CD4-positive, alpha-beta T cell (primary cell): ENCODE results near the gene PTPRO. TPM values are rescaled to one million over a fixed set of nuclear protein-coding genes. Genes with fewer than 3 reads are reported as not detected.
A peak's percentile ranks its signal among the peaks of the same experiment; 100 is the strongest.

Source experiments
- ATAC-seq: fragments of 200-7000 bp; cut with Tn5 transposase; one replicate; pipeline ENCODE4 v1.10.0; 2022; ENCODE audit warnings: mild to moderate bottlenecking; ENCODE audit not compliant: poor library complexity
- CTCF ChIA-PET: fragments of 350-600 bp; sonication (Branson Sonifier 250); formaldehyde crosslinking; loops from one replicate; lab custom pipeline; 2021; ENCODE audit warnings: antibody characterized with exemption, inconsistent platforms; lab: Charles Lee
- POLR2A ChIA-PET: fragments of 350-600 bp; sonication (Branson Sonifier 250); formaldehyde crosslinking; loops from one replicate; lab custom pipeline; 2021; ENCODE audit warnings: antibody characterized with exemption, inconsistent platforms; lab: Charles Lee
- DNase-seq, 14 experiments: peaks; one replicate each; pipeline ENCODE4 v3.0.0-alpha.2; 2013 to 2020; ENCODE audit warnings: mixed read lengths in 2 of 14
- H3K27ac ChIP-seq, 2 donors: one replicate each; pipeline versions ENCODE4 v1.5.1 to v1.7.0; 2013; ENCODE audit warnings: low read length in 2 of 2, low read depth in 1 of 2, mild to moderate bottlenecking in 1 of 2
- H3K27me3 ChIP-seq, 2 experiments: 1 replicate in 1 of 2; 2 replicates in 1 of 2; pipeline versions ENCODE4 v1.6.1 to v1.7.0; 2013; ENCODE audit warnings: low read length in 2 of 2, control low read depth in 1 of 2, mild to moderate bottlenecking in 1 of 2, moderate library complexity in 1 of 2; ENCODE audit not compliant: insufficient read depth in 2 of 2, control insufficient read depth in 1 of 2
- H3K36me3 ChIP-seq: one replicate; pipeline ENCODE4 v1.6.1; 2013; ENCODE audit warnings: low read length, control low read depth; ENCODE audit not compliant: insufficient read depth
- H3K4me1 ChIP-seq: one replicate; pipeline ENCODE4 v1.6.1; 2013; ENCODE audit warnings: low read length, control low read depth; ENCODE audit not compliant: insufficient read depth
- H3K4me3 ChIP-seq: one replicate; pipeline ENCODE4 v1.5.1; 2013; ENCODE audit warnings: mild to moderate bottlenecking, low read length, moderate library complexity
- H3K9me3 ChIP-seq, 2 experiments: 1 replicate in 1 of 2; 2 replicates in 1 of 2; pipeline versions ENCODE4 v1.6.1 to v1.7.0; 2013; ENCODE audit warnings: low read length in 2 of 2, mild to moderate bottlenecking in 2 of 2, control low read depth in 1 of 2, moderate library complexity in 1 of 2; ENCODE audit not compliant: control insufficient read depth in 1 of 2, insufficient read depth in 1 of 2
- H3K27ac Mint-ChIP-seq: one replicate; pipeline ENCODE4 v1.8.0; 2020; ENCODE audit warnings: mixed read lengths
- H3K27me3 Mint-ChIP-seq: one replicate; pipeline ENCODE4 v1.8.0; 2021; ENCODE audit warnings: mixed read lengths
- H3K36me3 Mint-ChIP-seq: one replicate; pipeline ENCODE4 v1.8.0; 2021; ENCODE audit warnings: low read depth, mixed read lengths
- H3K4me1 Mint-ChIP-seq: one replicate; pipeline ENCODE4 v1.8.0; 2021; ENCODE audit warnings: low read depth, mixed read lengths
- H3K4me3 Mint-ChIP-seq: one replicate; pipeline ENCODE4 v1.8.0; 2020; ENCODE audit warnings: mild to moderate bottlenecking, mixed read lengths
- H3K9me3 Mint-ChIP-seq: one replicate; pipeline ENCODE4 v1.8.0; 2020; ENCODE audit warnings: mixed read lengths
- CTCF ChIP-seq: fragments of 200-600 bp; IDR thresholded peaks from one replicate; pipeline ENCODE4 v1.8.0; 2022; ENCODE audit warnings: antibody characterized with exemption, mild to moderate bottlenecking
- intact Hi-C, 2 experiments: fragments of 100-400 bp; cut with DNase I in 1 of 2; cut with micrococcal nuclease in 1 of 2; formaldehyde crosslinking; loops; one replicate each; pipeline versions ENCODE4 v1.15.1 to v1.9.0; 2023 to 2025; cut with DNase I, micrococcal nuclease
- total RNA-seq, 174 experiments: library from RNA in 2 of 174; stranded (reverse) in 2 of 174; gene quantifications; one replicate each; pipeline ENCODE4 v1.2.3 and lab custom pipeline; 2021 to 2026

PTPRO gene
- total RNA-seq, 2 experiments from 2014 or later = 2.1 to 2.8 TPM

GRCh38 chr12:15526033-15526432 lies 203.7 kb downstream of the PTPRO start:
- Histone ChIP-seq H3K36me3 (no peaks in the 10 kb centered on the region), H3K4me1 (no peaks in the 10 kb centered on the region), H3K4me3 (no peak overlapping the region), H3K27me3 (peaks cover 0 to 4% of the 10 kb centered on the region in 2 experiments), H3K27ac (no peak overlapping the region), H3K9me3 (peaks cover 5 to 7% of the 10 kb centered on the region in 2 experiments)
- ChIA-PET CTCF (interaction anchor here (1.6 kb wide), 1 partner anchor 64 kb away, joined by 4 read pairs; no protein-coding TSS in a partner anchor), POLR2A (no interaction called here)
- no peak for TF ChIP-seq CTCF
- DNase-seq (no peak), ATAC-seq (no peak)
- no peaks in the 10 kb centered on the region for H3K36me3 Mint-ChIP-seq
- no peak overlapping the region for H3K4me3 Mint-ChIP-seq
- no peaks in the 10 kb centered on the region for H3K4me1 Mint-ChIP-seq
- H3K9me3 Mint-ChIP-seq = peaks cover 5% of the 10 kb centered on the region
- intact Hi-C loops = loop anchor here (5.0 to 10.0 kb wide), 3 partner anchors 249 to 801 kb away; no protein-coding TSS in a partner anchor
- H3K27me3 Mint-ChIP-seq = peaks cover 24% of the 10 kb centered on the region
- H3K27ac Mint-ChIP-seq = no peak overlapping the region

GRCh38 chr12:15527201-15528080 lies 205.1 kb downstream of the PTPRO start:
- Mint-ChIP-seq H3K36me3 (no peaks in the 10 kb centered on the region), H3K27me3 (peaks cover 15% of the 10 kb centered on the region), H3K4me3 (no peak overlapping the region), H3K4me1 (no peaks in the 10 kb centered on the region), H3K9me3 (peaks cover 5% of the 10 kb centered on the region), H3K27ac (no peak overlapping the region)
- ATAC-seq (no peak), DNase-seq (peak in 1 of 14 experiments; percentile 22)
- ChIA-PET CTCF (interaction anchor here (0.7 to 2.1 kb wide), 3 partner anchors 13 to 63 kb away, joined by 3 to 7 read pairs (median 6); no protein-coding TSS in a partner anchor), POLR2A (no interaction called here)
- Histone ChIP-seq H3K4me3 (no peak overlapping the region), H3K36me3 (no peaks in the 10 kb centered on the region), H3K9me3 (peaks cover 5 to 7% of the 10 kb centered on the region in 2 experiments), H3K27me3 (peaks cover 0 to 4% of the 10 kb centered on the region in 2 experiments), H3K4me1 (peaks cover under 1% of the 10 kb centered on the region), H3K27ac (no peak overlapping the region)
- intact Hi-C loops = loop anchor here (5.0 to 10.0 kb wide), 3 partner anchors 250 to 803 kb away; no protein-coding TSS in a partner anchor
- no peak for TF ChIP-seq CTCF

GRCh38 chr12:15528666-15529065 lies 206.4 kb downstream of the PTPRO start:
- H3K27me3 Mint-ChIP-seq = peaks cover 10% of the 10 kb centered on the region
- Histone ChIP-seq H3K4me1 (peaks cover 3% of the 10 kb centered on the region), H3K27ac (no peak overlapping the region), H3K4me3 (no peak overlapping the region), H3K9me3 (peaks cover 5 to 7% of the 10 kb centered on the region in 2 experiments), H3K27me3 (no peaks in the 10 kb centered on the region), H3K36me3 (no peaks in the 10 kb centered on the region)
- no peak for ATAC-seq
- H3K27ac Mint-ChIP-seq = no peak overlapping the region
- no peak overlapping the region for H3K4me3 Mint-ChIP-seq
- intact Hi-C loops = loop anchor here (5.0 to 10.0 kb wide), 3 partner anchors 251 to 804 kb away; no protein-coding TSS in a partner anchor
- DNase-seq = no peak
- H3K36me3 Mint-ChIP-seq = no peaks in the 10 kb centered on the region
- no peaks in the 10 kb centered on the region for H3K4me1 Mint-ChIP-seq
- CTCF ChIA-PET = interaction anchor here (1.9 to 2.1 kb wide), 2 partner anchors 56 to 62 kb away, joined by 6 to 8 read pairs; no protein-coding TSS in a partner anchor
- POLR2A ChIA-PET = no interaction called here
- TF ChIP-seq CTCF = no peak
- peaks cover 5% of the 10 kb centered on the region for H3K9me3 Mint-ChIP-seq
